ENCODE measurements around the gene RBM47. TPM values are rescaled to one million over a fixed set of nuclear protein-coding genes. Genes with fewer than 3 reads are reported as not detected.

Gene RBM47
- total RNA-seq, 1 donor from 2014 or later = 105 TPM

DNA sequence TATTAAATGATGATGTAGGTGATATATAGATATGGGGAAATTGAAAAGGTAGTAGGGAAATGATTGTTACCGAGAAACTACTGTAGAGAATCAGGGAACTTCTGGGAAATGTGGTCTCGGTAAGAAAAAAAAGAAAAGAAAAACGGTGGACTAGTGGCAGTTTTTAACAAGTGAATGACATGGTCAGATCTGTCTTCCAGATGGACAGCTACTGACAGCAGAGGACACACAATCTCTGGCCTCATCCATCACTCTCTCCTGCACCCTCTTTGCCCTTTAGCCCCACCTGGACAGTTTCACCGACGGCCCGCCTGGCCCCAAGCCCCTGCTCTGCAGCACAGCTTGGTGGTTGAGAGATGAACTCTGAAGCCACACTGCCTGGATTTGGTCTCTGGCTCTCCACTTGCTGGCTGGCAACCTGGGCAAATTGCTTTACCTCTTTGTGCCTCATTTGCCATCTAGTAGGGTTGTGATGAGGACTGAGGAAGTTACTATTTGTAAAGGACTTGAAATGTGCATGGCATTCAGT is 23.4 kb downstream of the RBM47 start:
- TF ChIP-seq, protein P1, sequence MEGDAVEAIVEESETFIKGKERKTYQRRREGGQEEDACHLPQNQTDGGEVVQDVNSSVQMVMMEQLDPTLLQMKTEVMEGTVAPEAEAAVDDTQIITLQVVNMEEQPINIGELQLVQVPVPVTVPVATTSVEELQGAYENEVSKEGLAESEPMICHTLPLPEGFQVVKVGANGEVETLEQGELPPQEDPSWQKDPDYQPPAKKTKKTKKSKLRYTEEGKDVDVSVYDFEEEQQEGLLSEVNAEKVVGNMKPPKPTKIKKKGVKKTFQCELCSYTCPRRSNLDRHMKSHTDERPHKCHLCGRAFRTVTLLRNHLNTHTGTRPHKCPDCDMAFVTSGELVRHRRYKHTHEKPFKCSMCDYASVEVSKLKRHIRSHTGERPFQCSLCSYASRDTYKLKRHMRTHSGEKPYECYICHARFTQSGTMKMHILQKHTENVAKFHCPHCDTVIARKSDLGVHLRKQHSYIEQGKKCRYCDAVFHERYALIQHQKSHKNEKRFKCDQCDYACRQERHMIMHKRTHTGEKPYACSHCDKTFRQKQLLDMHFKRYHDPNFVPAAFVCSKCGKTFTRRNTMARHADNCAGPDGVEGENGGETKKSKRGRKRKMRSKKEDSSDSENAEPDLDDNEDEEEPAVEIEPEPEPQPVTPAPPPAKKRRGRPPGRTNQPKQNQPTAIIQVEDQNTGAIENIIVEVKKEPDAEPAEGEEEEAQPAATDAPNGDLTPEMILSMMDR (IDR thresholded peaks at IDR 0.05) = no peak
- H3K4me3 ChIP-seq = no peak overlapping the region
- no peaks in the 10 kb centered on the region for H3K27me3 ChIP-seq
- no peak for DNase-seq
- H3K4me1 ChIP-seq = peaks cover 9% of the 10 kb centered on the region
- no peaks in the 10 kb centered on the region for H3K36me3 ChIP-seq
- intact Hi-C loops (cut with DNase I) = no loop called here
- ATAC-seq = no peak
- H3K27ac ChIP-seq = no peak overlapping the region
- H3K9me3 ChIP-seq = no peaks in the 10 kb centered on the region

DNA sequence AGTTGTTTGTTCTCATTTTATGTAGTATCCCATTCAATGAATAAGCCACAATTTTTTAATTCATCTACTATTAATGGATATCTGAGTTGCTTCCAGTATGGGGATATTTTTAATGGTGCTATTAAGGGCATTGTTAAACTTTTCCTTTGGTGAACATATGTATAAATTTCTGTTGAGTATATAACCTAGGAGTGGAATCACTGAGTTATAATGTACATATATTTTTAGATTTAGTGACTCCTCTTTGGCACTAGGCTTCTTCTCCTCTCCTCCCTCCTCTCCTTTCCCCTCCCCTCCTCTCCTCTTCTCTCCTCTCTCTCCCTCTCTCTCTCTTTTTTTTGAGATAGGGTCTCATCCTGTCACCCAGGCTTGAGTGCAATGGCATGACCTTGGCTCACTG is 26.4 kb downstream of the RBM47 start:
- intact Hi-C loops (cut with DNase I) = no loop called here
- TF ChIP-seq, protein P1 (IDR thresholded peaks at IDR 0.05) = no peak
- H3K4me1 ChIP-seq = peaks cover 9% of the 10 kb centered on the region
- no peak for ATAC-seq
- no peaks in the 10 kb centered on the region for H3K27me3 ChIP-seq
- no peak overlapping the region for H3K27ac ChIP-seq
- DNase-seq = no peak
- no peak overlapping the region for H3K4me3 ChIP-seq
- no peaks in the 10 kb centered on the region for H3K9me3 ChIP-seq
- H3K36me3 ChIP-seq = no peaks in the 10 kb centered on the region

DNA sequence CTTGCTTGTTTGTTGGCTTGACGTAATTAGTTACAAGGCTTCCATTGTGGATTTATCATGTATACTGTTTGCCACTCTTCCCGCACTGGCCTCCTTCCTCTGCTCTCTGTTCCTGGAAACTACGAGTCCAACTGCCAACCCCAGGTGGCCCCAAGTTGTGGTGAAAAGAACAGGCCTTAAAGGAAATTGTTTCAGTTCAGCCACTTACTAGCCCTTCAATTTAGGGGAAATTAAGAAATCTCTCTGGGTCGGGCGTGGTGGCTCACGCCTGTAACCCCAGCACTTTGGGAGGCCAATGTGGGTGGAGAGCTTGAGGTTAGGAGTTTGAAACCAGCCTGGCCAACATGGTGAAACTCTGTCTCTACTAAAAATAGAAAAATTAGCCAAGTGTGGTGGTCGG is 28.0 kb downstream of the RBM47 start:
- H3K9me3 ChIP-seq = no peaks in the 10 kb centered on the region
- H3K27ac ChIP-seq = peak overlapping the region; percentile 51
- DNase-seq (no peak), ATAC-seq (peak; percentile 64)
- H3K36me3 ChIP-seq = no peaks in the 10 kb centered on the region
- TF ChIP-seq, protein P1 (IDR thresholded peaks at IDR 0.05) = no peak
- H3K27me3 ChIP-seq = no peaks in the 10 kb centered on the region
- H3K4me3 ChIP-seq = no peak overlapping the region
- intact Hi-C loops (cut with DNase I) = no loop called here
- H3K4me1 ChIP-seq = peaks cover 4% of the 10 kb centered on the region

DNA sequence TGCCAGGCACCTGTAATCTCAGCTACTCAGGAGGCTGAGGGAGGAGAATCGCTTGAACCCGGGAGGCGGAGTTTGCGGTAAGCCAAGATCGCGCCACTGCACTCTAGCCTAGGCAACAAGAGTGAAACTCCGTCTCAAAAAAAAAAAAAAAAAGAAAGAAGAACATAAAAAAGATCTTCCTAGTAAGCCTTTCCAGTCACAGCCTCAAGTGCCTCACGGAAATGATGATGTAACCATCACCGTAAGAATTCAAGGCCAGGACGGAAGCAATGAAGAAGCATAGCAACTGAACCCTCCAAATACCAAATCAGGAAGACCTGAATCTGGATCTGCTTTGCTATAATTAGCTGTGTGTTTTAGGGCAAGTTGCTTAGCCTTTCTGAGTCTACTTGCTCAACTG is 28.8 kb downstream of the RBM47 start:
- H3K36me3 ChIP-seq = no peaks in the 10 kb centered on the region
- intact Hi-C loops (cut with DNase I) = no loop called here
- DNase-seq = peak; percentile 68
- TF ChIP-seq, protein P1 (IDR thresholded peaks at IDR 0.05) = no peak
- no peaks in the 10 kb centered on the region for H3K27me3 ChIP-seq
- H3K4me1 ChIP-seq = peaks cover 4% of the 10 kb centered on the region
- peak; percentile 78 for ATAC-seq
- no peaks in the 10 kb centered on the region for H3K9me3 ChIP-seq
- no peak overlapping the region for H3K4me3 ChIP-seq
- peak overlapping the region; percentile 30 for H3K27ac ChIP-seq

DNA sequence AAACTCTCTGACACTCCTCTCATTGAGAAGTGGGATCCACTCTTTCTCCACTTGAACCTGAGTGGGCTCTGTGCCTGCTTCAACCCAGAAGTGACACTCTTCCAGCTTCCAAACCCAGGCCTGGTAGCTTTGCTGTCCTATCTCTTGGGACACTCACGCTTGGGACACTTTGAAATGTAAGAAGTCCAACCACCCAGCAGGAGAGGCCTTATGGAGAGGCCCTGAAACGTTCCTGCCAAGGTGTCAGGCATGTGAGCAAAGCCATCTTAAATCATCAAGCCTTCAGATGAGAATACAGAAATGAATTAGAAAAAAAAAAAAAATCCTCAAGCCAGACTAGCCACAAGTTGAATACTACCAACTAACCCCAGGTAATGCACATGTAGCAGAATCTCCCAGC is 30.2 kb downstream of the RBM47 start:
- no peak for DNase-seq
- intact Hi-C loops (cut with DNase I) = no loop called here
- Histone ChIP-seq H3K27me3 (no peaks in the 10 kb centered on the region), H3K27ac (no peak overlapping the region), H3K36me3 (peaks cover 5% of the 10 kb centered on the region), H3K9me3 (no peaks in the 10 kb centered on the region), H3K4me3 (no peak overlapping the region), H3K4me1 (peaks cover 4% of the 10 kb centered on the region)
- TF ChIP-seq, protein P1 (IDR thresholded peaks at IDR 0.05) = no peak
- ATAC-seq = no peak

DNA sequence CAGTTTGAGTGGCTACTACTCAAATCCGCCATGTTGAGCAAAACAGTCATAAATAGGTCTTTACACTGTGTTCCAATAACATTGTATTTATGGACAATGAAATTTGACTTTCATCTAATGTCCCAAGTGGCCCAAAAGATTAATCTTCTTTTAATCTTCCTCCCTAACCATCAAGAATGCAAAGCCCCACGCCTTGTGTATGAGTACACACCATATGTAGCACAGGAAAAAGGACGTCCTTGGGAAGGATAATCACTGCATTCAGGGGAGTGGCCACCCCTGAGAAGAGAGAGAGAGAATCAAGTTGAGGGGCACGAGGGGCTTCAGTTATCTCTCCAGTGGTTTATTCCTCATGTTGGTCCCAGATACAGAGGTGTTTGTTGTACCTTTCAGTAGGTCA is 33.1 kb downstream of the RBM47 start:
- no peak for DNase-seq
- Histone ChIP-seq H3K4me1 (peaks cover 1% of the 10 kb centered on the region), H3K27ac (no peak overlapping the region), H3K36me3 (peaks cover 5% of the 10 kb centered on the region), H3K27me3 (no peaks in the 10 kb centered on the region), H3K4me3 (no peak overlapping the region), H3K9me3 (no peaks in the 10 kb centered on the region)
- intact Hi-C loops (cut with DNase I) = no loop called here
- ATAC-seq = no peak
- TF ChIP-seq, protein P1 (IDR thresholded peaks at IDR 0.05) = no peak

All from upper lobe of right lung (tissue), 1 donor.